Activated naive CD8-positive, alpha-beta T cell treated with anti-CD3 and anti-CD28 coated beads, Interleukin-2, amount 10 ng/mL, durations not matched to agents 7 days and 5 days (primary cell): ENCODE results near the gene POP5. TPM values are rescaled to one million over a fixed set of nuclear protein-coding genes. Genes with fewer than 3 reads are reported as not detected.
"Not testable (repeated sequence)": the region's sequence is repeated elsewhere in the genome, so short reads cannot be mapped to it uniquely, and the experiment has no call there.

Source experiments
- ATAC-seq: fragments of 150-1000 bp; cut with Tn5 transposase; one replicate; pipeline ENCODE4 v1.10.0; 2021; ENCODE audit warnings: low read depth, moderate library complexity
- POLR2A ChIA-PET: fragments of 350-600 bp; sonication (Branson Sonifier 250); formaldehyde crosslinking; loops from one replicate; lab custom pipeline; 2021; ENCODE audit warnings: antibody characterized with exemption; lab: Charles Lee
- DNase-seq: peaks from one replicate; pipeline ENCODE4 v3.0.0; 2021
- H3K27ac Mint-ChIP-seq: one replicate; pipeline ENCODE4 v1.8.0; 2022; ENCODE audit warnings: mild to moderate bottlenecking, mixed read lengths
- H3K27me3 Mint-ChIP-seq: one replicate; pipeline ENCODE4 v1.8.0; 2022; ENCODE audit warnings: mild to moderate bottlenecking, moderate library complexity, mixed read lengths
- H3K36me3 Mint-ChIP-seq: one replicate; pipeline ENCODE4 v1.8.0; 2021; ENCODE audit warnings: mild to moderate bottlenecking, mixed read lengths
- H3K4me1 Mint-ChIP-seq: one replicate; pipeline ENCODE4 v1.8.0; 2021; ENCODE audit warnings: mixed read lengths
- H3K4me3 Mint-ChIP-seq: one replicate; pipeline ENCODE4 v1.8.0; 2022; ENCODE audit warnings: mild to moderate bottlenecking, moderate library complexity, mixed read lengths
- H3K9me3 Mint-ChIP-seq: one replicate; pipeline ENCODE4 v1.8.0; 2021; ENCODE audit warnings: mixed read lengths
- total RNA-seq, 2 experiments: library from RNA; stranded (reverse); gene quantifications; one replicate each; pipeline ENCODE4 v1.2.3, GENCODE V29; 2021

Gene POP5
- total RNA-seq, 2 experiments from 2014 or later: 59.4 to 62.3 TPM

DNA sequence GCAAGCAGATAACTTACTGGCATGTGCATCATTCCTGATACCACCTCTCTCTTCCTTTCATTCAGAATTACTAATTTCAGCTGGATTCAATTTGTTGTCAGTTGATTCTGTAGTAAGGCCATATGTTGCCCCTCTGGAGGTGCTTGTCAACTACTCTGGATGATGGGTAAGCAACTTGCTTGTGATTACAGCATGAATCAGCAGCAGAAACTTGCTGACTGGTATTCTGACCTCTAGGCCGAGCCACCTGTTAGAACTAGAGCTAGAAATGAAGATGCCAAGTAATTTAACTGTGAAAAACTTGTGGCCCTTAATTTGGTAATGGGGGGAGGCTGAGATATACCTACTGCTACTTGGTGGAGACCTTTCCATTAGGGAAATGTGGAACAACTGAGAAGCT, 41.9 kb downstream of the POP5 start:
- Mint-ChIP-seq H3K27ac (no peak overlapping the region), H3K9me3 (no peaks in the 10 kb centered on the region), H3K36me3 (peaks cover 15% of the 10 kb centered on the region), H3K27me3 (no peaks in the 10 kb centered on the region), H3K4me3 (no peak overlapping the region), H3K4me1 (peaks cover 45% of the 10 kb centered on the region)
- ATAC-seq (no peak), DNase-seq (no peak)
- POLR2A ChIA-PET: interaction anchor here (1.4 kb wide), 1 partner anchor 71 kb away, joined by 4 read pairs; no protein-coding TSS in a partner anchor

DNA sequence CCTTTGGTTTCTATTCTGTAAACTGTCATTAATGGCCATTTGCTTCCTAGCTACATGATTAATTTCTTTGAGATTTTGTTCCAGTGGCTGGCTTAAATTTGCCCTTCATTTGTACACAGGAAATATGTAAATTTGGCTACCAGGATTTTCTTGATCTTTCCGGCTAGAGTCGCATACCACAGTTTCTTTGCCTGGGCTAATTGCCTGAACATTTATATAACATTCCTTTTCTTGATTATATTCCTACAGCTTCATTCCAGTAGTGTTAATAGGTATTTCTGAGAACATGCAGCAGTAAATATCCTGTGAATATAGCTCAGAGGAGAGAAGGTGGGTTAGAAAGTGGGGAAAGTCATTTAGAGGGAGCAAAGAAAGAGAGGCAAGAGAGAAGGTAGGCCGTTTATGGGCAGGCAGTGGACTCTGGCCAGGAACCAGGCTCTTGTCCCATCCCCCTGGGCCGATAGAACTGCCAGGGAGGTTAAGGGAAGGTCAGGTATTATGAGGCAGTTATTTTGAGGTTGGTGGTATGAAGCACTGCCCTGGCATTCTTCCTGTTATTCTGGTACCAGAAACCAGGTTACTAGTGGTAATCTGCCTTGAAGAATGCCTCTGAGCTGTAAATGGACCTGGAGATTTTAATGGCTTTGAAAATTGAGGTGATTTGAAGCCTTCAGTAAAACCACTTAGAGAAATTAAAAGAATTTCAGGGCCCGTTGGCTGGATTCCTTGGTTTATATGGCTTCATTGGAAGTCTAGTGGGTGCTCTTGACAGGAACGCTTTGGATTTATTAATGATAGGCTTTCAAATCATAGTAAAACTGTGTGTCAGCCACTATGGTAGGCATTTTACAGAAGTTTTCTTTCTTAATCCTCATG, 42.7 kb downstream of the POP5 start:
- POLR2A ChIA-PET: interaction anchor here (1.4 to 1.5 kb wide), 2 partner anchors 10 to 70 kb away, joined by 4 to 8 read pairs; partner anchors contain the start of gene COQ5
- Mint-ChIP-seq H3K36me3 (peaks cover 15% of the 10 kb centered on the region), H3K4me3 (peak overlapping the region; percentile 92), H3K4me1 (peaks cover 47% of the 10 kb centered on the region), H3K27ac (peak overlapping the region; percentile 82), H3K9me3 (no peaks in the 10 kb centered on the region), H3K27me3 (no peaks in the 10 kb centered on the region)
- no peak for DNase-seq
- no peak for ATAC-seq

DNA sequence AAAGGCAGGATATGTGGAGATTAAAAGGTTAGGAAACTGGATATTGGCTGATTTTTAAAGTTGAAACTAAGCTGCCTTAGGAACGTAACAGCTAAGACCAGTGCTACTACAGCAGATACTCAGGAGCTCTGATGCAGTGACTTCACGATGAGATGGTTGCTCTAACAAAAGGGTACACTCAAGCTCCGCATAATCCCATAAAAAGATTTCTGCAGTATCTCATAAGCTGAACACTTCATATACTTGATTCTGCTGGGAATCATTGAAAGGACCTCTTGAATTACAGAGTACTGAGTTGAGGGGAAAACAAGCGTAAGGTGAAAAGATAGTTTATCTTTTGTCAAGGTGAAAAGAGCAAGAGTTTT, 43.4 kb downstream of the POP5 start:
- POLR2A ChIA-PET: interaction anchor here (0.6 to 1.5 kb wide), 2 partner anchors 9 to 41 kb away, joined by 3 to 8 read pairs; partner anchors contain the start of gene COQ5
- Mint-ChIP-seq H3K27ac (peak overlapping the region; percentile 82), H3K36me3 (peaks cover 15% of the 10 kb centered on the region), H3K4me3 (peak overlapping the region; percentile 92), H3K27me3 (no peaks in the 10 kb centered on the region), H3K4me1 (peaks cover 49% of the 10 kb centered on the region), H3K9me3 (no peaks in the 10 kb centered on the region)
- ATAC-seq (no peak), DNase-seq (no peak)

DNA sequence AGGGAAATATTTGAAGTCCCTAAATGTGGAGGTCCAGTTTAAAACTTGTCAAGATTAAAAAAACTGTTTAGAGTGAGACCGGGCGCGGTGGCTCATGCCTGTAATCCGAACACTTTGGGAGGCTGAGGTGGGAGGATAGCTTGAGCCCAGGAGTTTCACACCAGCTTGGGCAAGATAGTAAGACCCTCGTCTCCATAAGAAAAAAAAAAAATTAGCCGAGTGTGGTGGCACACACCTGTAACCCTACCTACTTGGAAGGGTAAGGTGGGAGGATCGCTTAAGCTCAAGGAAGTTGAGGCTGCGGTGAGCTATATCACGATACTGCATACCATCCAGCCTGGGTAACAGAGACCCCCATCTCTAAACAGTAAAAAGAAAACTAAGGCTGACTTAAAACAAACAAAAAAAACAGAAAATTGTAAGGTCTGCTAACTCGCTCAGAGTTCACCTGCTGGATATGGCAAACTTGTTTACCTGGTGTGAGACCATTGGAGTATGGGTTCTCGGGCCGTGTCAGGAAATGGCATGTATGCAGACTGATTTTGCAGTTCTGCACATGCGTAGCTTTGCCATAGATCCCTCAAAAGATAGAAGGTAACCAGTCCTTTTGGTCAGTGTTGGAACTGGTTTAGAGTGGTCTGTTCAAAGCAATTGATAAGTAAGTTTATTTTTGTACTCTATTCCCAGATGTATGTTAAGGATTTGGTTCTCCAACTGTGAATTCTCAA, 45.0 kb downstream of the POP5 start:
- peaks cover 15% of the 10 kb centered on the region for H3K36me3 Mint-ChIP-seq
- no peaks in the 10 kb centered on the region for H3K9me3 Mint-ChIP-seq
- H3K4me3 Mint-ChIP-seq: peak overlapping the region; percentile 92
- ATAC-seq (peak; percentile 37), DNase-seq (no peak)
- H3K27ac Mint-ChIP-seq: peak overlapping the region; percentile 71
- H3K4me1 Mint-ChIP-seq: peaks cover 52% of the 10 kb centered on the region
- POLR2A ChIA-PET: interaction anchor here (0.8 to 2.5 kb wide), 5 partner anchors 26 to 335 kb away, joined by 3 to 11 read pairs (median 6); partner anchors contain the start of genes POP5, RNU4-2, RPLP0 and SRSF9
- no peaks in the 10 kb centered on the region for H3K27me3 Mint-ChIP-seq

DNA sequence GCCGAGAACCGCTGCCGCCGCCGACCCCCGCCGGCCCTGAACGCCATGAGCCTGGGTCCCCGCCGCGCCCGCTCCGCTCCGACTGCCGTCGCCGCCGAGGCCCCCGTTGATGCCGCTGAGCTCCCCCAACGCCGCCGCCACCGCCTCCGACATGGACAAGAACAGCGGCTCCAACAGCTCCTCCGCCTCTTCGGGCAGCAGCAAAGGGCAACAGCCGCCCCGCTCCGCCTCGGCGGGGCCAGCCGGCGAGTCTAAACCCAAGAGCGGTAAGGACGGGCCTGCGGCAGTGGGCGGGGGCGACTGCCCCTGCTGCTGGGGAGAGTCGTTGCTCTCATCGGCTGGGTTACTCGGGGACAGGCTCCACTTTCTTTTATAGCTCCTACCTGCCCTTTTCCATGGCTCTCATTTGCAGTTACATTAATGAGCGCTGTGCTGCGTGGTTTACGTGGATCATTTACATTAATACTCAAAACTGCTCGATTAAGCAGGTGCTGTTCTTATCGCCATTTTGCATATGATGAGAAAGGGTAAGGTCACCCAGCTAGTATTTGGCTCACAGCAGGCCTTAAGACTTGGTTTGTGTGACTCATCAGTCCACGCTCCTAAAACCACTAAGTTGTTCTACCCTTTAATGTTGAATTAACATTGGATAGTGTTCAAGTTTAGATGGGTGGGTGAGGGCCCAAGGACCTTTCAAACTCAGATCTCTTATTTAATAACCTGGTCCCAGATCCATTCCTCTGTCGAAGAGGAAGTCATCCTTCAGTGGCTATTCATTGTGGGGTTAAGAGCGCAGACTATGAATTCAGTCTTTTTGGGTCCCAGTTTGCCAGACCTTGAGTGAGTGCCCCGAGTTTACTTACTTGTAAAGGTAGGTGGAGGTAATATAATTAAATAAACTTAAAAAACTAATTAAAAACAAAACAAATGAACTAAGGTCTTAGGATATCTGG, 46.2 kb downstream of the POP5 start:
- DNase-seq: peak; percentile 75
- Mint-ChIP-seq H3K36me3 (peaks cover 8% of the 10 kb centered on the region), H3K27me3 (no peaks in the 10 kb centered on the region), H3K4me3 (peak overlapping the region; percentile 92), H3K27ac (peak overlapping the region; percentile 88), H3K4me1 (peaks cover 47% of the 10 kb centered on the region), H3K9me3 (no peaks in the 10 kb centered on the region)
- ATAC-seq: peak; percentile 55
- POLR2A ChIA-PET: interaction anchor here (0.7 to 2.5 kb wide), 5 partner anchors 45 to 97 kb away, joined by 3 to 11 read pairs (median 6); partner anchors contain the start of genes COX6A1, POP5 and SRSF9

DNA sequence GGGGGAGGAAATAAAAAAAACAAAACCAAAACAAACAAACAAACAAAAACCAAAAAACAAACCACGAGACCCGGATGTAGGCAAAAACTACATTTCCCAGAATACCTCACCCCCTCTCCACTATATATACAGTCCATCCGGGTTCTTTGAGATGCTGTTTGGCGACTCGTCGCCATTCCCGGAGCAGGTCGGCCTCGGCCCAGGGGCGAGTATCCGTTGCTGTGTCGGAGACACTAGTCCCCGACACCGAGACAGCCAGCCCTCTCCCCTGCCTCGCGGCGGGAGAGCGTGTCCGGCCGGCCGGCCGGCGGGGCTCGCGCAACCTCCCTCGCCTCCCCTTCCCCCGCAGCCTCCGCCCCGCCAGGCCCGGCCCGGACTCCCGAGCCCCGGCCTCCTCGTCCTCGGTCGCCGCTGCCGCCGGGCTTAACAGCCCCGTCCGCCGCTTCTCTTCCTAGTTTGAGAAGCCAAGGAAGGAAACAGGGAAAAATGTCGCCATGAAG, 46.9 kb downstream of the POP5 start, which contains the start of gene RNF10:
Gene RNF10 (plus strand): TSS at position 154 of the 500 bp plus-strand sequence. CDS start 456 bp downstream, outside the sequence.
- POLR2A ChIA-PET: interaction anchor here (0.7 to 2.5 kb wide), 5 partner anchors 46 to 96 kb away, joined by 3 to 11 read pairs (median 6); partner anchors contain the start of genes COX6A1, POP5 and SRSF9
- peak; percentile 66 for ATAC-seq
- peak within 1 kb of the TSS; percentile 92 for H3K4me3 Mint-ChIP-seq
- DNase-seq: peak; percentile 75
- peaks cover 47% of the 10 kb centered on the region for H3K4me1 Mint-ChIP-seq
- peak within 1 kb of the TSS; percentile 88 for H3K27ac Mint-ChIP-seq
- no peaks in the 10 kb centered on the region for H3K9me3 Mint-ChIP-seq
- H3K27me3 Mint-ChIP-seq: no peaks in the 10 kb centered on the region
- H3K36me3 Mint-ChIP-seq: peaks cover 5% of the 10 kb centered on the region

DNA sequence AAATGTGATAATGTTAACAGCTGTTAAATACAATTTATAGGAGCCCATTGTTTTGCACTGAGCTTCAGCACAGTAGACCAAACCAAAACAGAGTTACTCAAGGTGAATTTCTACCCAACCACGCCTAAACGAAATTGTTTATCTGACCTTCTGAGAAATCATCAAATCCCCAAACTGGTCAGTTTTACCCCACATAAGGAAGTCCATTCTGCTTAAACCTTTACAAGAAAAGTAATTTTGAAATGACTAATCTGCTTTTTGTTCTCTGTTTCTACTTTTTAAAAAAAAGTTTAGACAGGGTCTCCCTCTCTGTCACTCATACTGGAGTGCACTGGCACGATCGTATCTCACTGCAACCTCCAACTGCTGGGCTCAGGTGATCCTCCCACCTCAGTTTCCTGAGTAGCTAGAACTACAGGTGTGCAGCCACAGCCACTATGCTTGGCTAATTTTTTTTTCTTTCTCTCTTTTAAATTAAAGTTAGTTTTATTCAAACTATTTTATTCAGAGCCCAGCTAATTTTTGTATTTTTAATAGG, 48.4 kb downstream of the POP5 start:
- ATAC-seq (no peak), DNase-seq (no peak)
- H3K27me3 Mint-ChIP-seq: no peaks in the 10 kb centered on the region
- H3K36me3 Mint-ChIP-seq: peaks cover 4% of the 10 kb centered on the region
- peaks cover 34% of the 10 kb centered on the region for H3K4me1 Mint-ChIP-seq
- H3K4me3 Mint-ChIP-seq: no peak overlapping the region
- POLR2A ChIA-PET: interaction anchor here (0.7 to 1.0 kb wide), 2 partner anchors 62 to 242 kb away, joined by 3 read pairs; no protein-coding TSS in a partner anchor
- peak overlapping the region; percentile 37 for H3K27ac Mint-ChIP-seq
- no peaks in the 10 kb centered on the region for H3K9me3 Mint-ChIP-seq

DNA sequence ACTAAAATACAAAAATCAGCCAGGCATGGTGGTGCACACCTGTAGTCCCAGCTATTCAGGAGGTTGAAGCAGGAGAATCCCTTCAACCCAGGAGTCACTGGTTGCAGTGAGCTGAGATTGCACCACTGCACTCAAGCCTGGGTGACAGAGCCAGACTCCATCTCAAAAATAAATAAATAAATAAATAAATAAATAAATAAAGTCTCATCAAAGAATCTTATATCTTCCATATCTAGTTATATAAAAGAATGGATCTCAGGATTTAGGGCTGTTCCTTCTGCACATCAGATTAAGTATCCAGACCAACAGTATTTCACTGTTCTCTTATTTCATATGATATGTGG, 50.8 kb downstream of the POP5 start:
- ATAC-seq, H3K36me3 Mint-ChIP-seq, DNase-seq, H3K27me3 Mint-ChIP-seq, H3K9me3 Mint-ChIP-seq: not testable (repeated sequence)
- POLR2A ChIA-PET: interaction anchor here (0.6 to 1.9 kb wide), 2 partner anchors 41 to 238 kb away, joined by 3 to 13 read pairs; partner anchors contain the start of genes RNU4-1 and RNU4-2
- Mint-ChIP-seq H3K4me3 (peak overlapping the region; percentile 100), H3K4me1 (peaks cover 19% of the 10 kb centered on the region), H3K27ac (peak overlapping the region; percentile 99)

DNA sequence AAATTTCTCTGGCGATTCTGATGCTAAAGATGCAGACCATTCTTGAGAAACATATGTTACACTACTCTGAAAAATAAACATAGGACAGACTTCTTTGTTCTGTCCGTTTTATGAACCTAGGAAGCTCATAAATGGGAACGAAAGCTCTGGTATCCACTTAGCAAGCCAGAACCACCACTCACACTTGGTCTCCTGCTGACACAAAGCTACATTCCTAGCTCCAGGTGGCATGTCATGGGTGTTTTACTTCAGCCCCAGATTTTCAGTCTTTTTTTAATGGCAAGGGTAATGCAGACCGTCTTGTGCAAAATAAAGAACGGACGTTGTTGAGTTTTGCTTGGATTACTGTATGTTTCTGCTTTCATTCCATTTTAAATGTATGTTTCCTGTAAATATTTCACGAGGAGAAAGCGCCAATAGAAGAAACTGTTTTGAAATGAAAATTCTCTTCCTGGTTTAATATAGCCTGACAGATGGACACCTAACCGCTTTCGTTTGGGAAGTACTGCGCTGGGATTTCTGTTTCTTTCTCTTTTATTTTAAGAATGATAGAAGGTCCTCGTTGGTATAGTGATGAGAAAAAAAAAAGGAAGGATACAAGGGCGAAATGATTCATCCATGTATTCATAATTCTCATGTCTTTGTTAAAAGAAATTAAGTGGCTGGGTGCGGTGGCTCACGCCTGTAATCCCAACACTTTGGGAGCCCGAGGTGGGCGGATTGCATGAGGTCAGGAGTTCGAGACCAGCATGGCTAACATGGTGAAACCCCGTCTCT, 51.4 kb downstream of the POP5 start:
- Mint-ChIP-seq H3K4me3 (peak overlapping the region; percentile 100), H3K4me1 (peaks cover 19% of the 10 kb centered on the region), H3K9me3 (no peaks in the 10 kb centered on the region), H3K27me3 (no peaks in the 10 kb centered on the region), H3K27ac (peak overlapping the region; percentile 99), H3K36me3 (peaks cover 6% of the 10 kb centered on the region)
- POLR2A ChIA-PET: interaction anchor here (0.6 to 1.9 kb wide), 5 partner anchors 29 to 949 kb away, joined by 3 to 13 read pairs (median 3); partner anchors contain the start of genes RNU4-1 and RNU4-2
- DNase-seq (no peak), ATAC-seq (no peak)

DNA sequence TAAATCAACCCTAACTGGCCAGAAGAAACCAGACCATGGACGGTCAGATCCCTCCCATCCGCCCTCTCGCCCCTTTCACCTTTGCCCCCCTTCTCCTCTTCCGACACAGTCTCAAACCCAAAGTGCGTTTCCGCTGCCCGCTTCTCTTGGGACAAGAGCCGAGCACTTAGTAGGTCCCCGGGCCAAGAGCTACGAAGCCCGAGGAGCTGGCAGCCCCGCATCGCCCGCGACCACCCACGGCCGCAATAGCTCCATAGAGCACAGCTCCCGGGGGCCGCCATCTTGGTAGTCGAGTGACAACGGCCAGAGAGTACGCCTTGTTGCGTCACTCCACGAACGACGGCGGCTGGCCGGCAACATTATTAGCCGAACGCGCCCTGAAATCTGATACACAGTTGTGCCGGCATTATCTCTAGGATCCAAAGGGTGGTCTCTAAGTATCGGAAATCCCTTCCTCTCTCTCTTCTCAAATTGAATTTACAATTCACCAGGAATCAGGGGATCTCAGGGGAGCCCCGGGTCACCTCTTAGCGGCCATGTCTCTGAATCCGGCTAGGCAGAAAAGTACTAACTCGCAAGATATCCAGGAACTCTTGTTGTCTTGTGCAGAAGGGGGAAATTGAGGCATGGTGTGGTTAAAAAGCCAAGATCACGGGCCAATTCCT, 52.2 kb downstream of the POP5 start, which contains the start of gene COQ5:
Gene COQ5 (minus strand): TSS at position 298 of the 665 bp plus-strand sequence. CDS start 17 bp downstream, at position 281.
- Mint-ChIP-seq H3K27me3 (no peaks in the 10 kb centered on the region), H3K9me3 (no peaks in the 10 kb centered on the region), H3K4me1 (peaks cover 18% of the 10 kb centered on the region), H3K4me3 (peak within 1 kb of the TSS; percentile 100), H3K27ac (peak within 1 kb of the TSS; percentile 99), H3K36me3 (peaks cover 6% of the 10 kb centered on the region)
- POLR2A ChIA-PET: interaction anchor here (0.5 to 1.9 kb wide), 9 partner anchors 9 to 237 kb away, joined by 3 to 13 read pairs (median 3); partner anchors contain the start of genes DYNLL1, POP5, RNU4-1 and RNU4-2
- ATAC-seq (peak; percentile 95), DNase-seq (peak; percentile 87)
